Activated CD8-positive, alpha-beta memory T cell treated with anti-CD3 and anti-CD28 coated beads for 36 hours (primary cell): ENCODE measurements around the gene LY6G6D. TPM values are rescaled to one million over a fixed set of nuclear protein-coding genes. Genes with fewer than 3 reads are reported as not detected.

Source experiments
- CTCF ChIA-PET: fragments of 350-600 bp; sonication (Branson Sonifier 250); formaldehyde crosslinking; loops from one replicate; lab custom pipeline; 2021; ENCODE audit warnings: antibody characterized with exemption; lab: Charles Lee
- POLR2A ChIA-PET: fragments of 350-600 bp; sonication (Branson Sonifier 250); formaldehyde crosslinking; loops from one replicate; lab custom pipeline; 2021; ENCODE audit warnings: antibody characterized with exemption; lab: Charles Lee
- total RNA-seq, 2 experiments: library from RNA; stranded (reverse); gene quantifications; one replicate each; pipeline ENCODE4 v1.2.3, GENCODE V29; 2021

The LY6G6D gene
- total RNA-seq, 2 experiments from 2014 or later, result not detected

DNA sequence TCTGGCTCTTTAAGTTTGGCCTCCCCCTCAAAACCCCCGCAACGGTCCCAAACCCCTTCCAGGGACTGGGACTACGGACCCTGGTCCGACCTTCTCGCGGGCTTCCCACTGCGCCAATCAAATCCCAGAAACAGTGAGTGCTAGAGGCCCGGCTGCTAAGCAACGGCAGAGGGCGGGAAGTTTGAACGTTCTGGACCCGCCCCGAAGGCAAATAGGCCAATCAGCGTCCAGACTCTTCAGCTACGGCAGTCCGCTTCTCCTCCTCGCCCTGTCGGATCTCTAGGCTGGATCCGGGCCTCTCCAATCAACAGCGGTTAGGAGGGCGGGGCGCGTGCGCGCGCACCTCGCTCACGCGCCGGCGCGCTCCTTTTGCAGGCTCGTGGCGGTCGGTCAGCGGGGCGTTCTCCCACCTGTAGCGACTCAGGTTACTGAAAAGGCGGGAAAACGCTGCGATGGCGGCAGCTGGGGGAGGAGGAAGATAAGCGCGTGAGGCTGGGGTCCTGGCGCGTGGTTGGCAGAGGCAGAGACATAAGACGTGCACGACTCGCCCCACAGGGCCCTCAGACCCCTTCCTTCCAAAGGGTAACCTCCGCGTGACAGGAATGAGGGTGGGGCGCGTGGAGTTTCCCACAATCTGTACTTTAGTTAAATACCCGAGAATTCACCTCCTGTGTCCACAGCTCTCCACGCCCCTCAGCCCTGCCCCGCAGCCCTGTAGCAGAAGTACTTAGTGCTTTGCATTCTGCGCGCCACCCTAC, 24.7 kb downstream of the LY6G6D start, which contains the start of gene MSH5:
Gene MSH5 (plus strand): TSS at position 367 of the 758 bp plus-strand sequence. CDS start 462 bp downstream, outside the sequence.
- CTCF ChIA-PET, result interaction anchor here (0.8 to 5.5 kb wide), 7 partner anchors 11 to 97 kb away, joined by 3 to 46 read pairs (median 7); partner anchors contain the start of genes DDAH2 and VARS1

DNA sequence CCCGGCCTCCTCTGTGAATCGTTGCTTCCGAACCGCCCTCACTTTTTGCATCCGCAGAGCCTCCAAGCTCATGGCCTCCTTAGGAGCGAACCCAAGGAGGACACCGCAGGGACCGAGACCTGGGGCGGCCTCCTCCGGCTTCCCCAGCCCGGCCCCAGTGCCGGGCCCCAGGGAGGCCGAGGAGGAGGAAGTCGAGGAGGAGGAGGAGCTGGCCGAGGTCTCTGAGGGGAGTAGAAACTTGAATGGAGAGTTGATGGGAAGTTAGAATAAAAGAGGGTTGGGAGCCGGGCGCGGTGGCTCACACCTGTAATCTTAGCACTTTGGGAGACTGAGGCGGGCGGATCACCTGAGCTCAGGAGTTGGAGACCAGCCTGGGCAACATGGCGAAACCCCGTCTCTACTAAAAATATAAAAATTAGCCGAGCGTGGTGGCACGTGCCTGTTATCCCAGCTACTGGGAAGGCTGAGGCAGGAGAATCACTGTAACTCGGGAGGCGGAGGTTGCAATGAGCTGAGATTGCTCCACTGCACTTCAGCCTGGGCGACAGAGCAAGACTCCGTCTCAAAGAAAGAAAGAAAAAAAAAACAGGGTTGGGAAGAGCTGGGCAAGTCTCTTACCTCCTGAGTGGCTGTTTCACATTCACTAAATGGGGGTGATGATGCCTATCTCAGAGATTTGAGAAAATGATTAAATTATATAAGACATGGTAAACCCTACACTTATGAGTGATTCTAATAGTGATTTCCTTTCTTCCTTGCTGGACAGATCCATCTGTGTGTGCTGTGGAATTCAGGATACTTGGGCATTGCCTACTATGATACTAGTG, 25.5 kb downstream of the LY6G6D start:
- ChIA-PET CTCF (interaction anchor here (0.7 to 5.5 kb wide), 7 partner anchors 11 to 89 kb away, joined by 3 to 46 read pairs (median 7); partner anchors contain the start of genes DDAH2 and VARS1), POLR2A (interaction anchor here (0.5 to 1.6 kb wide), 4 partner anchors 10 to 212 kb away, joined by 3 to 7 read pairs (median 6); no protein-coding TSS in a partner anchor)

More for the DNA sequence above, 24.7 kb downstream of the LY6G6D start, which contains the start of gene MSH5:
- POLR2A ChIA-PET, result interaction anchor here (0.6 to 1.6 kb wide), 7 partner anchors 10 to 223 kb away, joined by 3 to 7 read pairs (median 5); no protein-coding TSS in a partner anchor

DNA sequence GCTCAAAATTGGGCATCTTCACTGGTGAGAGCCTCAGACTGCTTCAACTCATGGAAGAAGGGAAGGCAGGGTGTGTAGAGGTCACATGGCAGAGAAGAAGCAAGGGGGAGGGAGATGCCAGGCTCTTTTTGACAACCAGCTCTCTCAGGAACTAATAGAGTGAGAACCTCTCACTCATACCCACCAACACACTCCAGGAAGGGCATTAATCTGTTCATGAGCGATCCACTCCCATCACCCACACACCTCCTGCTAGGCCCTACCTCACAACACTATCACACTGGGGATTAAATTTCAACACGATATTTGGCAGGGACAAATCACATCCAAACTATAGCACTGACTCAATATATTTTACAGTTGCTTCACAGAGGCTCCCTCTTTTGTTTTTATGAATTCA, 26.7 kb downstream of the LY6G6D start:
- CTCF ChIA-PET, result interaction anchor here (0.7 to 5.5 kb wide), 6 partner anchors 10 to 75 kb away, joined by 3 to 46 read pairs (median 4); partner anchors contain the start of gene DDAH2

DNA sequence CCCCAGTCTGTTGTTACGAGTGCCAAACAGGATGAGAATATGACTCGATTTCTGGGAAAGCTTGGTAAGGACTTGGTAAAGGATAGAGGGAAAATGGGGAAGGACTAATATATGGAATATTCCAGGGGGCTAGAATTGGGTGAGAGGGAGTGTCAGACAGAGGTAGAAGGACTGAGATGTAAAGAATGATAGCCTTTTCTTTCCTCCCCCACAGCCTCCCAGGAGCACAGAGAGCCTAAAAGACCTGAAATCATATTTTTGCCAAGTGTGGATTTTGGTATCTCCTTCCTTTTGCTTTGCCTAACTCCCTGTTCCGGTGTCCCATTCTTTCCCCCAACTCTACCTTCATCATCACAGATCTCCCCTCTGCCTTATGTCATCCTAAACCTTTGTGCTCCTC, 27.7 kb downstream of the LY6G6D start:
- POLR2A ChIA-PET, result no interaction called here
- CTCF ChIA-PET, result no interaction called here

More for the DNA sequence above, 26.7 kb downstream of the LY6G6D start:
- POLR2A ChIA-PET, result no interaction called here

DNA sequence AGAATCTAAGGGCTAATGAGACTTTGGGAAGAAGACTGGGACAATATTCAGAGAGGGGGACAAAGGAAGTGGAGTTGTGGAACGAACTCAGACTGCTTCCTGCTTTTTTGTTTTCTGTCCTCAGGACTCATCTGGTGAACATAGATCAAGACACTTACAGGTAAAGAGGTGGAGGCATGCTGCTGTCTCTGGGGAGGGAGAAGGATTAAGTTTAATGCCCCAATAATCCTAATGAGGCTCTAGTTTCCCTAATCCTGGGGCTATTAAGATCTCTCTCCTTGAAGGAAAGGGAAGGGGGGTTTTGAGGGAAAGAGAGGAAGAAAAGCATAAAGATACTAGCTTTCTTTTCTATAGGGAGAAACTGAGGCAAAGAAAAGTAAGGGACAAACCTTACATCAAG, 29.3 kb downstream of the LY6G6D start:
- ChIA-PET CTCF (no interaction called here), POLR2A (no interaction called here)

DNA sequence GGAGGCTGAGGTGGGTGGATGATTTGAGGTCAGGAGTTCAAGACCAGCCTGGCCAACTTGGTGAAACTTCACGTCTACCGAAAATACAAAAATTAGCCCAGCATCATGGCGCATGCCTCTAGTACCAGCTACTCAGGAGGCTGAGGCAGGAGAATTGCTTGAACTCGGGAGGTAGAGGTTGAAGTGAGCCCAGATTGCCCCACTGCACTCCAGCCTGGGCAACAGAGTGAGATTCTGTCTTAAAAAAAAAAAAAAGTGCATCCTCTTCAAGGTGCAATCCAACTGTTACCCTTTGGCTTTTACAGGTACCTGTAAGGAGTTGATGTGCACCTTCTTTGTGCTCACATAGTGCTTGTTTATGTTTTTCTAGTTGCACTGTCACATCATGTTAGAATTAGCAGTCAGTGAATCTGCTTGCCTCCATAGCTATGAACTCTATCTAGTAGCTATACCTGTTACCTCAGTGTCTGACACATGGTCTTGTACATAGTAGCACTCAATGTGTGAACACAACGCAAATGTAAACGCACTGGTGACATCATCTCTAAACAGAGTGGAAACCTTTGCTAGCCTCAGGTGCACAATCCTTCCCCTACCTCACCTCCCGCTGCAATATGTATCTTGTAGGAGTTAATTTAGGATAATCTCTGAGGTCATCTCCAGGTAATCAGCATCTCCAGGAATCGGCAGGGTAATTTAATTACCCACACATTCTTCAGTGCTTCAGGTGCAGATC, 34.3 kb downstream of the LY6G6D start:
- ChIA-PET CTCF (interaction anchor here (1.1 kb wide), 1 partner anchor 25 kb away, joined by 3 read pairs; no protein-coding TSS in a partner anchor), POLR2A (interaction anchor here (1.3 kb wide), 1 partner anchor 10 kb away, joined by 3 read pairs; no protein-coding TSS in a partner anchor)

DNA sequence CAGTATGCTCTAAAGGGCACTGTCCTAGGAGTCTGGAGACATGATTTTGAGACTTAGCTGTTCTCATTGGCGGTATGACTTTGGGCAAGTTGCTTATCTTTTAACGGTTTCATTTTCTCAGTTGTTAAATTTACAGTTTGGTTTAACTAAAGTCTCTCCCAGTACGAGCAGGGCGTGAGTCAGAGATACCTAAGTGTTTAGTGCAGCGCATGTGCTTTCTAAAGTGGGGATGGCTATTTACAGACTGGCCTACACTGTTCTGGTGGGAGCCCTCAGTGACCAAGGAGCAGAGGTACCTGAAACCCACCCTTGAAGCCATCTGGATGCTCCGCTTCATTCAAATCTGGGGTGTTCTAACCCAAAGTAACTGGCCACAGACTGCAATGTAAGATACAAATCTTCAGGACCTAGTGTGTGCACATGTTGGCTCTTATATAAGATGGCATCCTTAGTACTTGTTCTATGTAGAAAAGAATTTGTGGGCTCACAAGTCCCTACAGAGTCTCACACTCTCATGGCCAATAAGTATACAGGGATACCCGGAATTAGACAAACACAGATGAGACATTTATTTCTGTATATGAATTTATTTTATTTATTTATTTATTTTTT, 35.4 kb downstream of the LY6G6D start:
- ChIA-PET CTCF (interaction anchor here (1.1 kb wide), 1 partner anchor 26 kb away, joined by 3 read pairs; no protein-coding TSS in a partner anchor), POLR2A (interaction anchor here (1.3 kb wide), 1 partner anchor 9 kb away, joined by 3 read pairs; no protein-coding TSS in a partner anchor)

DNA sequence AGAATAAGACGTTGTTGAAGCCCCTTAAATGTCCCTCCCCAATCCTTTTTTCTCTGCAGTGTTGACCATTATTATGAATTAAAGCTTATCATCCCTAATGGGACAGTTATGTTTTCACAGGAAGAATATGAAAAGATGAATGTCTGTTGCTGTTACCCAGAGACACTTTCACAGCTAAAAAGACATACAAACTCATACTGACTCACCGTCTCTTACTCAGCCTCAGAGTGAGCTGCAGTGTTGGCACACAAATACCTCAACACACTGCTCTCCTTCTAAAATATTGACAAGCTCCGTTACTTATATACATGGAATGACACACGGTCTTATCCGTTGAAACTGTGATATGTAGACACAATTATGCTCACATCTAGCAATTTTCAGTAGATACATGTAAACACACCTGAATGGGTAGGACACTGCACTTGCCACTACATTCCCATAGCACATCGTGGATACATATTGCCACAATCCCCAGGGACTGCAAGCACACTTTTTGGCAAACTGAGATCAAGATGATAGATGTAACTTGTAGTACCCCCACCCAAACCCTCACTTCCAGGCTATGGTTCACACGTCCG, 37.7 kb downstream of the LY6G6D start:
- POLR2A ChIA-PET, result interaction anchor here (0.6 kb wide), 1 partner anchor 38 kb away, joined by 6 read pairs; no protein-coding TSS in a partner anchor
- CTCF ChIA-PET, result interaction anchor here (1.3 kb wide), 1 partner anchor 12 kb away, joined by 5 read pairs; no protein-coding TSS in a partner anchor

DNA sequence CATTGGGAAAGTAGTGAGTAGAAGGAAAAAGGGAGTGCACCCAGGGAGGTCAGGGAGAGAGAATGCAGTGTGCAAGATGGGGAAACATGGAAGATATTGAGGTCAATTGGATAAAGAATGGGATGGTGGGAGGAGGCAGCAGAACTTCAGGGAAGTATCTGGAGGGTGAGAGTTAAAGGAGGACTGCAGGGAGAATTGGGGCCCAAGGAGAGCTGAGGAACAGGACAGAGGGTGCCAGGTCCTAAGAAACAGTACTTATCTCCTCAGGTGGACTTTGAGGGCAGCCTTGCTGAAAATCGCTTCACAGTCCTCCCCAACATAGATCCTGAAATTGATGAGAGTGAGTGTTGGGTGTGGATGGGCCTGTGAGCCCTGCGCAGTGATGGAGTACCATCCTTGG, 43.1 kb downstream of the LY6G6D start:
- ChIA-PET CTCF (interaction anchor here (1.7 kb wide), 1 partner anchor 11 kb away, joined by 8 read pairs; no protein-coding TSS in a partner anchor), POLR2A (interaction anchor here (0.9 to 1.3 kb wide), 2 partner anchors 11 to 37 kb away, joined by 3 read pairs; no protein-coding TSS in a partner anchor)

DNA sequence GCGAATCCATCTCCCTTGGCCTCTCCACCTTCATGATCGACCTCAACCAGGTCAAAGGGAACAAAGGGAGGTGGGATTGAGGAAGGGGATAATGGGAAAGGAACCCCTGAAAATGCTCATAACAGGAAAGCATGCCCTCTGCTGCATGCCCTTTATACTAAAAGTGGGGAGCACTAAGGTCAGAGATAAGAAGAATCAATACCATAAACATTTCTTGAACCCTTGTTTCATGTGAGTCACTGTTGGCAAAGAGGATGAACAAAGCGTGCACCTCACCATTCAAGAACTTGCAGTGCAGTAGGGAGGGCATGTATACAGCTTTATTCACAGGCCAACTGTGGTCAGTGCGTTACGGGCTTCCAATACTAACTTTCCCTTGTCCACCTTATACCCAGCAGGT, 45.6 kb downstream of the LY6G6D start:
- ChIA-PET CTCF (interaction anchor here (0.5 kb wide), 1 partner anchor 148 kb away, joined by 3 read pairs; no protein-coding TSS in a partner anchor), POLR2A (no interaction called here)

DNA sequence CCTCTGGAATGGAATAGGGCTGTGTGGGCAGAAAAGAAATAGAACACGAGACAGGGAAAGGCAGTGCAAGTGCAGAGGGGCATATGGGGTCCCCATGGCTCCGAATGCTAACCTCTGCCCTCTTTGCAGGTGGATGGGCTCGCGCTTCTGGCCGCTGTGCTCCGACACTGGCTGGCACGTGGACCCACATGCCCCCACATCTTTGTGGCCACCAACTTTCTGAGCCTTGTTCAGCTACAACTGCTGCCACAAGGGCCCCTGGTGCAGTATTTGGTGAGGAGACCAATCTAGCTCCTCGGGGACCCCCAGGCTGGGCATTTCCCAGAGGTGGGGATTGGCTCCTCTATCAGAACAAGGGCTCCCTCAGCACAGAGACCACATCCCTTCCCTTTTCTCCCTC, 46.2 kb downstream of the LY6G6D start:
- POLR2A ChIA-PET, result no interaction called here
- CTCF ChIA-PET, result no interaction called here

DNA sequence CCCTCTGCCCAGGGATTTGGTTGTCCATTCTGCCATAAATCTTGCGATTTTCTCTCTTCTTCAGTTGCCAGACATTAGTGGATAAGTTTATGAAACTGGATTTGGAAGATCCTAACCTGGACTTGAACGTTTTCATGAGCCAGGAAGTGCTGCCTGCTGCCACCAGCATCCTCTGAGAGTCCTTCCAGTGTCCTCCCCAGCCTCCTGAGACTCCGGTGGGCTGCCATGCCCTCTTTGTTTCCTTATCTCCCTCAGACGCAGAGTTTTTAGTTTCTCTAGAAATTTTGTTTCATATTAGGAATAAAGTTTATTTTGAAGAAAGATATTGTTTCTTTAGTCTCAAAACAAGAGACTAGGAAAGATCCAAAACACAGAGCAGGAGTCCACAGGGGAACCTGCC, 47.2 kb downstream of the LY6G6D start, which contains the start of gene SAPCD1:
Gene SAPCD1 (plus strand): TSS at position 301 of the 400 bp plus-strand sequence. CDS start 399 bp downstream, outside the sequence.
- CTCF ChIA-PET, result interaction anchor here (0.6 kb wide), 1 partner anchor 21 kb away, joined by 3 read pairs; no protein-coding TSS in a partner anchor
- POLR2A ChIA-PET, result no interaction called here

DNA sequence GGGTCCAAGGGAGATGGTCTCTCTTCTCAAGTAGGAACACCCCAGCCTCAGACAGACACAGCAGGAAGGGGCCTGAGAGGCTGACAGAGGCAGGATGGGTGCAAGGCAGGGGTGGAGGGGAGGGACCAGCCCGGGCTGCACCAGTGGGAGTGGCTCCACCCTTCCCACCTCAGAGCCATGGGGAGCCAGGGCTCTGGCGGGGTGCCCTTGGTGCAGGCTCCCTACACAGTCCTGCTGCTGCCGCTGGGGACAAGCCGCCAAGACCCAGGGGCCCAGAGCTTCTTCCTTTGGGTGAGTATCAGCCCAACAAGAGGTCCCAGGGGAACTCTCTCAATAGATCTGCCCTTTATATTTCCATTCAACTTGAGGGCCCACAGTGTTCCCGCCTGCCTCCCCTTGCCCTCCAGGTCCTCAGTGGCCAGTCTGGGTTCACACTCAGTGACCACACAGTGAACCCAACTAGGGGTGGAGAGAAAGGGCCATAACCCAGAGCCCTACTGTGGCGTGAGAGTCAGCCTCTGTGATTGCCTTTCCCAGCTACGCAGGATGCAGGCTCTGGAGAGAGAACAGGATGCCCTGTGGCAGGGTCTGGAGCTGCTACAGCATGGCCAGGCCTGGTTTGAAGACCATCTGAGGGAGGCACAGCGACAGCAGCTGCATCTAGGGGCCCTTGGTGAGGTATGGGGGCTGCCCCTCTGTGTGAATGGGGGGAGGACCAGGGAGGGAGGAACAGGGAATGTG, 47.9 kb downstream of the LY6G6D start:
- CTCF ChIA-PET, result no interaction called here
- POLR2A ChIA-PET, result no interaction called here

DNA sequence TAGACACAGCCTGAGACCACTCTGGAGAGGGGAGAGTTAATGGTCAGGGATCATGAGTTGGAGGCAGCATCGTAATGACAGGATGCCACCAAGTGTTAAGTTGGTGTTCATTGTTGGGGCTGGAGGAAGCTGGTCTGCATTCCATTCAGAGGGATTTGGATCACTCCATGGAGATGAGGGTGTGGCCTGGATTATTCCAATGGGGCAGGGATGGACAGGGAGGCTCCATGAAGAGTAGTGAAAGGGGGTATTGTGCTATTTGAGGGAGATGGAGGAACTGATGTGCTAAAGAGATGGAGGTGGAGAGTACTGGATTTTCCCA, 48.4 kb downstream of the LY6G6D start:
- ChIA-PET CTCF (no interaction called here), POLR2A (no interaction called here)

DNA sequence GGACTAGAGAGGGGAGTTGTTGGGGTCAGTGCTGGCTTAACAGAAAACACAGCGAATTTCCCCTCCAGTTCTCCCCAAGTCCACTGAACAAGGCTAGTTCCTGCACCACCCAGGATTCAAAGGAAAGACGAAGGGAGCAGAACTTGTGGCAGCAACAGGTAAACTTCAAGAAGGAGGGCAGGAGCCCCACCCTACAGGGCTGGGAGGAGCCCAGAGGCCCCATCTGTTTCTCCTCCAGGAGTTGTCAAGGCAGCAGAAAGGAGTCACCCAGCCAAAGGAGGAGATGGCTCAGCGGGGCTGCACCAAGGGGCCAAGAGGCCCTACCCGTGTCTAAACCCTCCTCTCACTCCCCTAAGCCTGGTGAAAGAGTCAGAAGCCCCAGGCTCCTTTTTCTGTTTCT, 49.0 kb downstream of the LY6G6D start:
- ChIA-PET POLR2A (no interaction called here), CTCF (no interaction called here)

DNA sequence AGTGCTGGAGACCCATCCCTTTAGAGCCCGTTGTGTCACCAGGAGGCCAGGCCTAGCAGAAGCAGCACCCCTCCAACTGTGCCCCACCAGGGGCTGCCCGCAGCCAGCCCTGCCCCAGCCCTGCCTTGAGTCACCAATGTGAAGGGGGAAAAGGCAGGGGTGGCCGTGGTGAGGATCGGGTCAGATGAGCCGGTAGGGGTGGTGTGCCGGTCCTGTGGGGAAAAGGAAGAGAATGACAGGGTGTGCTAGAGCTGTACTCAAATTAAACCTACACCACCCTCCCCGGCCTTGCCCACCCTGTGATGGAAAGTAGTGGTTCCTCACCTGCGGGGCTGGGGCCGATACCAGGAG, 50.4 kb downstream of the LY6G6D start:
- ChIA-PET POLR2A (no interaction called here), CTCF (interaction anchor here (1.1 to 1.2 kb wide), 2 partner anchors 26 to 36 kb away, joined by 3 read pairs; no protein-coding TSS in a partner anchor)
